ENCODE data around the gene PMM2. TPM values are rescaled to one million over a fixed set of nuclear protein-coding genes. Genes with fewer than 3 reads are reported as not detected.

Gene PMM2
- total RNA-seq, 1 experiment from 2014 or later: 53.8 TPM

DNA sequence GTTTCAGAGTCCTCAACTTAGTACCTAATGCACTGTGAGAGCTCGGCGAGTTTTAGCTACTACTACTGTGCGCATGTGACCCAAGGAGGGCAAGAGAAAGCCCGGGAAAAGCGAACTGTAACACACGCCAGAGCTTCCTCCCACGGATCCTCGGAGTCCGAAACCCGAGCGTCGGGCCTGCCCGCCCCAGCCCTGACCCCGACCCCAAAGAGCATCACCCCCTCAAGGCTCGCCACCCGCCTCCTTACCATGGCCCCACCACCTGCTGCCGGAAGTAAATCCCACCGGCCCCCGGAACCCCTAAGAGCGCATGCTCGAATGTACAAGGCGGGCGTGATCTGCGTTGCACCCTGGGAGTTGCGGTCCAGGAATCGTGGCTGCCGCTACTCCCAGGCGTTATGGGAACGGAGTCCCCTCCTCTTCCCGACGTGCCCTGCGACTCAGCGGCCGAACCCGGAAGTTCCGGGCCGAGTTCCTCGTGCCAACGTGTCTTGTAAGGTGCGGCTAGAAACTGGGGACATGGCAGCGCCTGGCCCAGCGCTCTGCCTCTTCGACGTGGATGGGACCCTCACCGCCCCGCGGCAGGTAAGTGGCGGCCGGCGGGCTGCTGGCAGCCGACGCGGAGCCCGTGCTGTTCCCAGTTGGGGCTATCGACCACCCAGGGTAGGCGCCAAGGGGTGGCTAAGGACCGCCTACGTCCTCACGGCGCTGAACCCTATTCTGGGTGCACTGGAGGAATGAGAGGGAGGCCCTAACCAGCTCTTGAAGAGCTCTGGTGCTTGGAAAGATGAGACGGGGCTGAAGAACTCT lies at the start of gene PMM2, which contains the start of gene TMEM186 (continued):
- TF ChIP-seq, protein P1, sequence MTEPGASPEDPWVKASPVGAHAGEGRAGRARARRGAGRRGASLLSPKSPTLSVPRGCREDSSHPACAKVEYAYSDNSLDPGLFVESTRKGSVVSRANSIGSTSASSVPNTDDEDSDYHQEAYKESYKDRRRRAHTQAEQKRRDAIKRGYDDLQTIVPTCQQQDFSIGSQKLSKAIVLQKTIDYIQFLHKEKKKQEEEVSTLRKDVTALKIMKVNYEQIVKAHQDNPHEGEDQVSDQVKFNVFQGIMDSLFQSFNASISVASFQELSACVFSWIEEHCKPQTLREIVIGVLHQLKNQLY (CRISPR knock-in tag; IDR thresholded peaks at IDR 0.05): no peak
- TF ChIP-seq GABPB1 (CRISPR knock-in tag; IDR thresholded peaks at IDR 0.05): peak; percentile 90
- no peak for TF ChIP-seq ZNF416 (CRISPR knock-in tag; IDR thresholded peaks at IDR 0.05)
- 0 out of 2 replicates have a peak, but pooled peaks have one; percentile 8 for TF ChIP-seq ZNF263 (CRISPR knock-in tag; IDR thresholded peaks at IDR 0.05; ENCODE audit: low read depth)
- TF ChIP-seq, protein P2, sequence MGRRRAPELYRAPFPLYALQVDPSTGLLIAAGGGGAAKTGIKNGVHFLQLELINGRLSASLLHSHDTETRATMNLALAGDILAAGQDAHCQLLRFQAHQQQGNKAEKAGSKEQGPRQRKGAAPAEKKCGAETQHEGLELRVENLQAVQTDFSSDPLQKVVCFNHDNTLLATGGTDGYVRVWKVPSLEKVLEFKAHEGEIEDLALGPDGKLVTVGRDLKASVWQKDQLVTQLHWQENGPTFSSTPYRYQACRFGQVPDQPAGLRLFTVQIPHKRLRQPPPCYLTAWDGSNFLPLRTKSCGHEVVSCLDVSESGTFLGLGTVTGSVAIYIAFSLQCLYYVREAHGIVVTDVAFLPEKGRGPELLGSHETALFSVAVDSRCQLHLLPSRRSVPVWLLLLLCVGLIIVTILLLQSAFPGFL (CRISPR knock-in tag; IDR thresholded peaks at IDR 0.05; ENCODE audit: borderline replicate concordance): no peak
- TF ChIP-seq NFYB (CRISPR knock-in tag; conservative IDR thresholded peaks at IDR 0.05; ENCODE audit: low read depth): peak; percentile 40
- TF ChIP-seq ZNF671 (CRISPR knock-in tag; IDR thresholded peaks at IDR 0.05): no peak
- TF ChIP-seq ETV6 (CRISPR knock-in tag; IDR thresholded peaks at IDR 0.05): peak; percentile 92
- TF ChIP-seq, protein P3, sequence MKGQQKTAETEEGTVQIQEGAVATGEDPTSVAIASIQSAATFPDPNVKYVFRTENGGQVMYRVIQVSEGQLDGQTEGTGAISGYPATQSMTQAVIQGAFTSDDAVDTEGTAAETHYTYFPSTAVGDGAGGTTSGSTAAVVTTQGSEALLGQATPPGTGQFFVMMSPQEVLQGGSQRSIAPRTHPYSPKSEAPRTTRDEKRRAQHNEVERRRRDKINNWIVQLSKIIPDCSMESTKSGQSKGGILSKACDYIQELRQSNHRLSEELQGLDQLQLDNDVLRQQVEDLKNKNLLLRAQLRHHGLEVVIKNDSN (CRISPR knock-in tag; IDR thresholded peaks at IDR 0.05): peak; percentile 61; the same call in 1 of the 2 replicates
- no peak for TF ChIP-seq ZBTB21 (CRISPR knock-in tag; IDR thresholded peaks at IDR 0.05; ENCODE audit: borderline replicate concordance)
- peak; percentile 86; the same call in 1 of the 2 replicates for TF ChIP-seq SP1 (CRISPR knock-in tag; conservative IDR thresholded peaks at IDR 0.05)
- TF ChIP-seq, protein P4, sequence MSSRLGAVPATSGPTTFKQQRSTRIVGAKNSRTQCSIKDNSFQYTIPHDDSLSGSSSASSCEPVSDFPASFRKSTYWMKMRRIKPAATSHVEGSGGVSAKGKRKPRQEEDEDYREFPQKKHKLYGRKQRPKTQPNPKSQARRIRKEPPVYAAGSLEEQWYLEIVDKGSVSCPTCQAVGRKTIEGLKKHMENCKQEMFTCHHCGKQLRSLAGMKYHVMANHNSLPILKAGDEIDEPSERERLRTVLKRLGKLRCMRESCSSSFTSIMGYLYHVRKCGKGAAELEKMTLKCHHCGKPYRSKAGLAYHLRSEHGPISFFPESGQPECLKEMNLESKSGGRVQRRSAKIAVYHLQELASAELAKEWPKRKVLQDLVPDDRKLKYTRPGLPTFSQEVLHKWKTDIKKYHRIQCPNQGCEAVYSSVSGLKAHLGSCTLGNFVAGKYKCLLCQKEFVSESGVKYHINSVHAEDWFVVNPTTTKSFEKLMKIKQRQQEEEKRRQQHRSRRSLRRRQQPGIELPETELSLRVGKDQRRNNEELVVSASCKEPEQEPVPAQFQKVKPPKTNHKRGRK (CRISPR knock-in tag; IDR thresholded peaks at IDR 0.05; ENCODE audit: borderline replicate concordance): no peak
- TF ChIP-seq, protein P5, sequence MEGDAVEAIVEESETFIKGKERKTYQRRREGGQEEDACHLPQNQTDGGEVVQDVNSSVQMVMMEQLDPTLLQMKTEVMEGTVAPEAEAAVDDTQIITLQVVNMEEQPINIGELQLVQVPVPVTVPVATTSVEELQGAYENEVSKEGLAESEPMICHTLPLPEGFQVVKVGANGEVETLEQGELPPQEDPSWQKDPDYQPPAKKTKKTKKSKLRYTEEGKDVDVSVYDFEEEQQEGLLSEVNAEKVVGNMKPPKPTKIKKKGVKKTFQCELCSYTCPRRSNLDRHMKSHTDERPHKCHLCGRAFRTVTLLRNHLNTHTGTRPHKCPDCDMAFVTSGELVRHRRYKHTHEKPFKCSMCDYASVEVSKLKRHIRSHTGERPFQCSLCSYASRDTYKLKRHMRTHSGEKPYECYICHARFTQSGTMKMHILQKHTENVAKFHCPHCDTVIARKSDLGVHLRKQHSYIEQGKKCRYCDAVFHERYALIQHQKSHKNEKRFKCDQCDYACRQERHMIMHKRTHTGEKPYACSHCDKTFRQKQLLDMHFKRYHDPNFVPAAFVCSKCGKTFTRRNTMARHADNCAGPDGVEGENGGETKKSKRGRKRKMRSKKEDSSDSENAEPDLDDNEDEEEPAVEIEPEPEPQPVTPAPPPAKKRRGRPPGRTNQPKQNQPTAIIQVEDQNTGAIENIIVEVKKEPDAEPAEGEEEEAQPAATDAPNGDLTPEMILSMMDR (IDR thresholded peaks at IDR 0.05): no peak
- TF ChIP-seq, protein P6, sequence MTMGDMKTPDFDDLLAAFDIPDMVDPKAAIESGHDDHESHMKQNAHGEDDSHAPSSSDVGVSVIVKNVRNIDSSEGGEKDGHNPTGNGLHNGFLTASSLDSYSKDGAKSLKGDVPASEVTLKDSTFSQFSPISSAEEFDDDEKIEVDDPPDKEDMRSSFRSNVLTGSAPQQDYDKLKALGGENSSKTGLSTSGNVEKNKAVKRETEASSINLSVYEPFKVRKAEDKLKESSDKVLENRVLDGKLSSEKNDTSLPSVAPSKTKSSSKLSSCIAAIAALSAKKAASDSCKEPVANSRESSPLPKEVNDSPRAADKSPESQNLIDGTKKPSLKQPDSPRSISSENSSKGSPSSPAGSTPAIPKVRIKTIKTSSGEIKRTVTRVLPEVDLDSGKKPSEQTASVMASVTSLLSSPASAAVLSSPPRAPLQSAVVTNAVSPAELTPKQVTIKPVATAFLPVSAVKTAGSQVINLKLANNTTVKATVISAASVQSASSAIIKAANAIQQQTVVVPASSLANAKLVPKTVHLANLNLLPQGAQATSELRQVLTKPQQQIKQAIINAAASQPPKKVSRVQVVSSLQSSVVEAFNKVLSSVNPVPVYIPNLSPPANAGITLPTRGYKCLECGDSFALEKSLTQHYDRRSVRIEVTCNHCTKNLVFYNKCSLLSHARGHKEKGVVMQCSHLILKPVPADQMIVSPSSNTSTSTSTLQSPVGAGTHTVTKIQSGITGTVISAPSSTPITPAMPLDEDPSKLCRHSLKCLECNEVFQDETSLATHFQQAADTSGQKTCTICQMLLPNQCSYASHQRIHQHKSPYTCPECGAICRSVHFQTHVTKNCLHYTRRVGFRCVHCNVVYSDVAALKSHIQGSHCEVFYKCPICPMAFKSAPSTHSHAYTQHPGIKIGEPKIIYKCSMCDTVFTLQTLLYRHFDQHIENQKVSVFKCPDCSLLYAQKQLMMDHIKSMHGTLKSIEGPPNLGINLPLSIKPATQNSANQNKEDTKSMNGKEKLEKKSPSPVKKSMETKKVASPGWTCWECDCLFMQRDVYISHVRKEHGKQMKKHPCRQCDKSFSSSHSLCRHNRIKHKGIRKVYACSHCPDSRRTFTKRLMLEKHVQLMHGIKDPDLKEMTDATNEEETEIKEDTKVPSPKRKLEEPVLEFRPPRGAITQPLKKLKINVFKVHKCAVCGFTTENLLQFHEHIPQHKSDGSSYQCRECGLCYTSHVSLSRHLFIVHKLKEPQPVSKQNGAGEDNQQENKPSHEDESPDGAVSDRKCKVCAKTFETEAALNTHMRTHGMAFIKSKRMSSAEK (CRISPR knock-in tag; IDR thresholded peaks at IDR 0.05; ENCODE audit: borderline replicate concordance): no peak
- no peak for TF ChIP-seq CREM (CRISPR knock-in tag; IDR thresholded peaks at IDR 0.05)
- TF ChIP-seq, protein P7, sequence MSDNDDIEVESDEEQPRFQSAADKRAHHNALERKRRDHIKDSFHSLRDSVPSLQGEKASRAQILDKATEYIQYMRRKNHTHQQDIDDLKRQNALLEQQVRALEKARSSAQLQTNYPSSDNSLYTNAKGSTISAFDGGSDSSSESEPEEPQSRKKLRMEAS (CRISPR knock-in tag; IDR thresholded peaks at IDR 0.05): peak; percentile 99
- TF ChIP-seq TP53 (CRISPR knock-in tag; IDR thresholded peaks at IDR 0.05): peak; percentile 46; the same call in 1 of the 2 replicates
- TF ChIP-seq CREB1 (CRISPR knock-in tag; IDR thresholded peaks at IDR 0.05): no peak
- no peak for TF ChIP-seq ZNF317 (CRISPR knock-in tag; IDR thresholded peaks at IDR 0.05; ENCODE audit: borderline replicate concordance, low read depth)
- TF ChIP-seq CBFB (CRISPR knock-in tag; IDR thresholded peaks at IDR 0.05; ENCODE audit: low read depth): no peak
- TF ChIP-seq NR2C2 (CRISPR knock-in tag; IDR thresholded peaks at IDR 0.05): peak; percentile 77
- TF ChIP-seq, protein P8, sequence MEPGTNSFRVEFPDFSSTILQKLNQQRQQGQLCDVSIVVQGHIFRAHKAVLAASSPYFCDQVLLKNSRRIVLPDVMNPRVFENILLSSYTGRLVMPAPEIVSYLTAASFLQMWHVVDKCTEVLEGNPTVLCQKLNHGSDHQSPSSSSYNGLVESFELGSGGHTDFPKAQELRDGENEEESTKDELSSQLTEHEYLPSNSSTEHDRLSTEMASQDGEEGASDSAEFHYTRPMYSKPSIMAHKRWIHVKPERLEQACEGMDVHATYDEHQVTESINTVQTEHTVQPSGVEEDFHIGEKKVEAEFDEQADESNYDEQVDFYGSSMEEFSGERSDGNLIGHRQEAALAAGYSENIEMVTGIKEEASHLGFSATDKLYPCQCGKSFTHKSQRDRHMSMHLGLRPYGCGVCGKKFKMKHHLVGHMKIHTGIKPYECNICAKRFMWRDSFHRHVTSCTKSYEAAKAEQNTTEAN (CRISPR knock-in tag; IDR thresholded peaks at IDR 0.05): peak; percentile 92
- TF ChIP-seq, protein P9, sequence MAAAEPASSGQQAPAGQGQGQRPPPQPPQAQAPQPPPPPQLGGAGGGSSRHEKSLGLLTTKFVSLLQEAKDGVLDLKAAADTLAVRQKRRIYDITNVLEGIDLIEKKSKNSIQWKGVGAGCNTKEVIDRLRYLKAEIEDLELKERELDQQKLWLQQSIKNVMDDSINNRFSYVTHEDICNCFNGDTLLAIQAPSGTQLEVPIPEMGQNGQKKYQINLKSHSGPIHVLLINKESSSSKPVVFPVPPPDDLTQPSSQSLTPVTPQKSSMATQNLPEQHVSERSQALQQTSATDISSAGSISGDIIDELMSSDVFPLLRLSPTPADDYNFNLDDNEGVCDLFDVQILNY (CRISPR knock-in tag; IDR thresholded peaks at IDR 0.05): peak; percentile 76; the same call in 1 of the 2 replicates
- peak; percentile 74; the same call in 1 of the 2 replicates for TF ChIP-seq TEAD1 (CRISPR knock-in tag; IDR thresholded peaks at IDR 0.05)
